Endothelial cell of umbilical vein (primary cell): Measurements from ENCODE around the gene CAPN15. TPM values are rescaled to one million over a fixed set of nuclear protein-coding genes. Genes with fewer than 3 reads are reported as not detected.

Source experiments
- BruUV-seq: library from RNA; stranded (reverse); fragments of 400-500 nt; replicated peaks from 2 replicates; lab custom pipeline; 2021; lab: Mats Ljungman, UMichigan
- CTCF ChIA-PET: fragments of 300-600, 350-600 bp; sonication (Branson Sonifier 250); formaldehyde crosslinking; loops from one replicate; lab custom pipeline; 2021; ENCODE audit warnings: antibody characterized with exemption, inconsistent platforms; lab: Charles Lee
- POLR2A ChIA-PET: fragments of 300-600, 350-600 bp; sonication (Branson Sonifier 250); formaldehyde crosslinking; loops from one replicate; lab custom pipeline; 2021; ENCODE audit warnings: antibody characterized with exemption, inconsistent platforms; lab: Charles Lee
- DNase-seq: peaks from one replicate; pipeline ENCODE4 v3.0.0-alpha.2; 2011; ENCODE audit warnings: low read depth, low spot score
- FAIRE-seq: peaks from 2 replicates; lab custom pipeline; 2011; peaks lifted over from hg19 to GRCh38; lab: Jason Lieb, UNC
- H2AFZ ChIP-seq: 2 replicates; pipeline ENCODE4 v1.6.0; 2012; ENCODE audit warnings: low read depth, low read length, control low read depth, inconsistent platforms
- H3K27ac ChIP-seq: 2 replicates; pipeline ENCODE4 v1.5.1; 2011; ENCODE audit warnings: low read depth, mild to moderate bottlenecking, control low read depth, low read length, moderate library complexity; ENCODE audit not compliant: insufficient read depth
- H3K27me3 ChIP-seq, 2 experiments: 2 replicates each; pipeline versions ENCODE4 v1.6.0 to v1.6.1; 2011; ENCODE audit warnings: low read length in 2 of 2, mixed read lengths in 1 of 2; ENCODE audit not compliant: control insufficient read depth in 2 of 2, insufficient read depth in 2 of 2
- H3K36me3 ChIP-seq, 2 experiments: 2 replicates in 1 of 2; 3 replicates in 1 of 2; pipeline ENCODE4 v1.5.1; 2011; ENCODE audit warnings: low read length in 2 of 2, mild to moderate bottlenecking in 1 of 2, moderate library complexity in 1 of 2; ENCODE audit not compliant: control insufficient read depth in 2 of 2, insufficient read depth in 2 of 2; ENCODE audit errors: extremely low read depth in 1 of 2
- H3K4me1 ChIP-seq: 3 replicates; pipeline ENCODE4 v1.5.1; 2011; ENCODE audit warnings: mild to moderate bottlenecking, low read length; ENCODE audit not compliant: control insufficient read depth, insufficient read depth; ENCODE audit errors: extremely low read depth
- H3K4me2 ChIP-seq: 2 replicates; pipeline ENCODE4 v1.6.1; 2011; ENCODE audit warnings: low read length, control low read depth, mixed read lengths; ENCODE audit not compliant: insufficient read depth
- H3K4me3 ChIP-seq, 3 experiments: fragments of 200-600 bp in 1 of 3; sonication (generic), shearing (Covaris generic) in 1 of 3; replicated peaks in 1 of 3; 2 replicates each; pipeline ENCODE4 v1.5.1; 2011 to 2016; ENCODE audit warnings: control low read depth in 3 of 3, low read length in 3 of 3, mild to moderate bottlenecking in 2 of 3, inconsistent platforms in 1 of 3, low read depth in 1 of 3, moderate library complexity in 1 of 3; ENCODE audit not compliant: insufficient read depth in 1 of 3
- H3K79me2 ChIP-seq: 2 replicates; pipeline ENCODE4 v1.6.0; 2012; ENCODE audit warnings: low read length, inconsistent platforms; ENCODE audit not compliant: control insufficient read depth, insufficient read depth
- H3K9ac ChIP-seq: replicated peaks from 2 replicates; pipeline ENCODE3; 2011; ENCODE audit warnings: low read length, control low read depth; ENCODE audit not compliant: insufficient read depth; ENCODE audit errors: extremely low read depth
- H3K9me1 ChIP-seq: replicated peaks from 3 replicates; pipeline ENCODE4 v1.6.0; 2011; ENCODE audit warnings: mild to moderate bottlenecking, low read length; ENCODE audit not compliant: control insufficient read depth, insufficient read depth; ENCODE audit errors: extremely low read depth
- H3K9me3 ChIP-seq: replicated peaks from 2 replicates; pipeline ENCODE4 v1.5.1; 2012; ENCODE audit warnings: low read length, inconsistent platforms; ENCODE audit not compliant: control insufficient read depth, insufficient read depth
- H4K20me1 ChIP-seq: replicated peaks from 2 replicates; pipeline ENCODE3; 2011; ENCODE audit warnings: mild to moderate bottlenecking, low read length; ENCODE audit not compliant: control insufficient read depth, insufficient read depth; ENCODE audit errors: extremely low read depth
- GATA2 ChIP-seq: IDR thresholded peaks from 2 replicates; pipeline ENCODE4 v1.7.0; 2011; ENCODE audit warnings: low read depth, mild to moderate bottlenecking, moderate library complexity, mixed read lengths, low read length; ENCODE audit not compliant: insufficient read length, insufficient read depth
- JUN ChIP-seq: IDR thresholded peaks from 2 replicates; pipeline ENCODE4 v1.6.1; 2011; ENCODE audit warnings: borderline replicate concordance, low read depth; ENCODE audit not compliant: insufficient read length, insufficient read depth
- POLR2A ChIP-seq: IDR thresholded peaks from 2 replicates; pipeline ENCODE4 v1.6.1; 2012; ENCODE audit warnings: low read depth, mild to moderate bottlenecking, control low read depth, low read length
- POLR2AphosphoS5 ChIP-seq: IDR thresholded peaks from 2 replicates; pipeline ENCODE4 v1.6.1; 2012; ENCODE audit warnings: low read depth, mild to moderate bottlenecking, control low read depth, low read length, moderate library complexity; ENCODE audit not compliant: insufficient read depth
- dilution Hi-C: fragments of 300-500 bp; cut with MboI; formaldehyde crosslinking; loops from one replicate; pipeline ENCODE4 v1.15.0; 2019; ENCODE audit warnings: low sequenced_read_pairs; ENCODE audit not compliant: extremely low pct_ligation_motif_present
- intact Hi-C: fragments of 100-400 bp; cut with micrococcal nuclease; formaldehyde crosslinking; loops from one replicate; pipeline ENCODE4 v1.10.0; 2022
- polyA plus RNA-seq, 4 experiments: library from polyadenylated mRNA; depleted of rRNA in 3 of 4; stranded (reverse) in 3 of 4; unstranded in 1 of 4; fragments of >200 nt; gene quantifications; 2 replicates each; pipeline versions ENCODE4 v1.2.1 to v1.2.3, GENCODE V29; 2011 to 2012; ENCODE audit warnings: missing spikeins in 1 of 4
- total RNA-seq: library from RNA; stranded (reverse); gene quantifications from 2 replicates; pipeline ENCODE4 v1.2.3, GENCODE V29; 2021
- TF ChIP-seq, protein P1 (sequence below): IDR thresholded peaks from 2 replicates; pipeline ENCODE4 v1.6.1; 2011; ENCODE audit not compliant: insufficient read depth, insufficient read length
- TF ChIP-seq, protein P2 (sequence below), 2 donors: IDR thresholded peaks; 1 replicate in 1 of 2; 2 replicates in 1 of 2; pipeline ENCODE4 v1.5.1; 2011; ENCODE audit warnings: low read length in 2 of 2, mild to moderate bottlenecking in 2 of 2, moderate library complexity in 2 of 2, control low read depth in 1 of 2, inconsistent platforms in 1 of 2, low read depth in 1 of 2; ENCODE audit not compliant: insufficient read depth in 1 of 2; ENCODE audit errors: extremely low read depth in 1 of 2

CAPN15 gene
- total and polyA plus RNA-seq, 2 donors (not counting 3 experiments of a cell fraction or from before 2014, with no cell fraction given), result 33.9 to 65.0 TPM

DNA sequence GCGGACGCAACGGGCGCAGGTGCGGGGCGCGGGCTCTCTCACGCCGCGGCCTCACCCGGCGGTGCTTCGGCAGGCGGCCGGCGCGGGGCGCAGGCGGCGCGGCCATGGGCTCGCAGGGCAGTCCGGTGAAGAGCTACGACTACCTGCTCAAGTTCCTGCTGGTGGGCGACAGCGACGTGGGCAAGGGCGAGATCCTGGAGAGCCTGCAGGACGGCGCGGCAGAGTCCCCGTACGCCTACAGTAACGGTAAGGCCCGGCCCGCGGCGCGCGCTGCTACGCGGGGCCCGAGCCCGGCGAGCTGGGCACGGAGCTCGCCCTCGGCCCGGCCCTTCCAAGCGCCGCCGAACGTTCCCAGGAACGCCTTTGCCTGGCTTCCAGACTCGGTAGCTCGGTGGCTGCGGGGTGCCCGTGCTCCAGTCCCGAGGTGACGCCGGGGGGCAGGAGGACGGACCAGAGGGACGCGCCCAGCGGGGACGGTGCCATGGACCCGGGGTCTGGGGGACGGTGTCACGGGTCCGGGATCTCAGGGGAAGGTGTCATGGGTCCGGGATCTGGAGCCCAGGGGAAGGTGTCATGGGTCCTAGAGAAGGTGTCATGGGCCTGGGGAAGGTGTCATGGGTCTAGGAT is 62.8 kb downstream of the CAPN15 start:
- no TSS peak for BruUV-seq
- peak overlapping the region; percentile 53 for H3K4me2 ChIP-seq
- H4K20me1 ChIP-seq, result no peaks in the 10 kb centered on the region
- H3K4me1 ChIP-seq, result peaks cover 16% of the 10 kb centered on the region
- H3K27ac ChIP-seq, result peak overlapping the region; percentile 51
- ChIA-PET POLR2A (no interaction called here), CTCF (interaction anchor here (0.7 to 1.2 kb wide), 10 partner anchors 10 to 69 kb away, joined by 3 to 8 read pairs (median 3); partner anchors contain the start of gene METTL26)
- TF ChIP-seq JUN (no peak), GATA2 (no peak), POLR2A (peak; percentile 43), POLR2AphosphoS5 (peak; percentile 52)
- TF ChIP-seq, protein P1, sequence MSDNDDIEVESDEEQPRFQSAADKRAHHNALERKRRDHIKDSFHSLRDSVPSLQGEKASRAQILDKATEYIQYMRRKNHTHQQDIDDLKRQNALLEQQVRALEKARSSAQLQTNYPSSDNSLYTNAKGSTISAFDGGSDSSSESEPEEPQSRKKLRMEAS, result no peak
- peak overlapping the region; percentile 64 for H3K9ac ChIP-seq
- dilution Hi-C loops (no loop called here), intact Hi-C loops (no loop called here)
- FAIRE-seq (no peak), DNase-seq (peak; percentile 55)
- peak overlapping the region; percentile 20 to 79 (median 44) for H3K4me3 ChIP-seq
- peak overlapping the region; percentile 78 for H2AFZ ChIP-seq
- H3K27me3 ChIP-seq, result no peaks in the 10 kb centered on the region
- H3K36me3 ChIP-seq, result peaks cover 0 to 3% of the 10 kb centered on the region in 2 experiments
- H3K9me1 ChIP-seq, result no peaks in the 10 kb centered on the region
- H3K79me2 ChIP-seq, result peaks cover 27% of the 10 kb centered on the region
- no peaks in the 10 kb centered on the region for H3K9me3 ChIP-seq

DNA sequence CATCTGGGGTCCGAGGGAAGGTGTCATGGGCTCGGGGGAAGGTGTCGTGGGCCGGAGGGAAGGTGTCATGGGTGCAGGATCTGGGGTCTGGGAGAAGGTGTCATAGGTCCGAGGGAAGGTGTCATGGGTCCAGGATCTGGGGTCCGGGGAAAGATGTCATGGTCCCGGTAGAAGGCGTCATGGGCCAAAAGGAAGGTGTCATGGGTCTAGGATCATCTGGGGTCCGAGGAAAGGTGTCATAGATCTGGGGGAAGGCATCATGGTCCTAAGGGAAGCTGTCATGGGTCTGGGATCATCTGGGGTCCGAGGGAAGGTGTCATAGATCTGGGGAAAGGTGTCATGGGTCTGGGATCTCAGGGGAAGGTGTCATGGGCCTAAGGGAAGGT is 63.3 kb downstream of the CAPN15 start:
- H3K9me1 ChIP-seq, result no peaks in the 10 kb centered on the region
- no peaks in the 10 kb centered on the region for H3K27me3 ChIP-seq
- no peaks in the 10 kb centered on the region for H3K9me3 ChIP-seq
- CTCF ChIA-PET, result interaction anchor here (0.7 to 1.2 kb wide), 10 partner anchors 10 to 68 kb away, joined by 3 to 8 read pairs (median 3); partner anchors contain the start of gene METTL26
- no peak overlapping the region for H2AFZ ChIP-seq
- H3K4me2 ChIP-seq, result peak overlapping the region; percentile 53
- no TSS peak for BruUV-seq
- H3K27ac ChIP-seq, result no peak overlapping the region
- dilution Hi-C loops (no loop called here), intact Hi-C loops (no loop called here)
- TF ChIP-seq, protein P2, sequence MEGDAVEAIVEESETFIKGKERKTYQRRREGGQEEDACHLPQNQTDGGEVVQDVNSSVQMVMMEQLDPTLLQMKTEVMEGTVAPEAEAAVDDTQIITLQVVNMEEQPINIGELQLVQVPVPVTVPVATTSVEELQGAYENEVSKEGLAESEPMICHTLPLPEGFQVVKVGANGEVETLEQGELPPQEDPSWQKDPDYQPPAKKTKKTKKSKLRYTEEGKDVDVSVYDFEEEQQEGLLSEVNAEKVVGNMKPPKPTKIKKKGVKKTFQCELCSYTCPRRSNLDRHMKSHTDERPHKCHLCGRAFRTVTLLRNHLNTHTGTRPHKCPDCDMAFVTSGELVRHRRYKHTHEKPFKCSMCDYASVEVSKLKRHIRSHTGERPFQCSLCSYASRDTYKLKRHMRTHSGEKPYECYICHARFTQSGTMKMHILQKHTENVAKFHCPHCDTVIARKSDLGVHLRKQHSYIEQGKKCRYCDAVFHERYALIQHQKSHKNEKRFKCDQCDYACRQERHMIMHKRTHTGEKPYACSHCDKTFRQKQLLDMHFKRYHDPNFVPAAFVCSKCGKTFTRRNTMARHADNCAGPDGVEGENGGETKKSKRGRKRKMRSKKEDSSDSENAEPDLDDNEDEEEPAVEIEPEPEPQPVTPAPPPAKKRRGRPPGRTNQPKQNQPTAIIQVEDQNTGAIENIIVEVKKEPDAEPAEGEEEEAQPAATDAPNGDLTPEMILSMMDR (IDR thresholded peaks at IDR 0.05; ENCODE audit: extremely low read depth in 1 of 2, insufficient read depth in 1 of 2, low read depth in 1 of 2, low read length in 2 of 2), result no peak
- TF ChIP-seq, protein P1, result no peak
- DNase-seq (no peak), FAIRE-seq (no peak)
- POLR2A ChIA-PET, result no interaction called here
- H3K79me2 ChIP-seq, result peaks cover 27% of the 10 kb centered on the region
- H3K4me3 ChIP-seq, result peak overlapping the region; percentile 20 to 79 (median 44)
- peak overlapping the region; percentile 64 for H3K9ac ChIP-seq
- peaks cover 0 to 3% of the 10 kb centered on the region in 2 experiments for H3K36me3 ChIP-seq
- peaks cover 16% of the 10 kb centered on the region for H3K4me1 ChIP-seq
- no peaks in the 10 kb centered on the region for H4K20me1 ChIP-seq
